ENCODE results near the gene CAPN7.
"Not testable (repeated sequence)": the region's sequence is repeated elsewhere in the genome, so short reads cannot be mapped to it uniquely, and the experiment has no call there.

Gene CAPN7

DNA sequence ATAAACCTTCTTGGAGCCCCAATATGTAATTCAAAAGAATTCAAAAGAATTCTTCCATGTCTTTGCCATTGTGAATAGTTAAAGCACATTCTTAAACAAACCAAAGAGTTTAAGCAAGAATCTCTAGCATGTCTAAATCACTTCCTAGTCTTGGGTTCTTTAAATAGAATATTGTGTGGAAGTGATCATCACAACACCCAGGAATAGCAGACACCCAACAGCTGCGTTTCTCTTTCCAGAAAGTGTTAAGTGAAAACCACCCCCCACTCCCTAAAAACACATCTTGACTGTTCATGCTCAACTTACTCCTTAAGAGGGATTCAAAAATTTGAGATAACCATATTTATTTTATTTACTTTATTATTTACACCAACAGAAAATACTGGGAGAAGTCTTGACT is 24.1 kb upstream of the CAPN7 start:
- TF ChIP-seq CTCF (IDR thresholded peaks at IDR 0.05; ENCODE audit: borderline replicate concordance, insufficient read depth, low read depth, low read length) = no peak
- no peak overlapping the region for H3K4me3 ChIP-seq (ENCODE audit: low read depth, low read length)

DNA sequence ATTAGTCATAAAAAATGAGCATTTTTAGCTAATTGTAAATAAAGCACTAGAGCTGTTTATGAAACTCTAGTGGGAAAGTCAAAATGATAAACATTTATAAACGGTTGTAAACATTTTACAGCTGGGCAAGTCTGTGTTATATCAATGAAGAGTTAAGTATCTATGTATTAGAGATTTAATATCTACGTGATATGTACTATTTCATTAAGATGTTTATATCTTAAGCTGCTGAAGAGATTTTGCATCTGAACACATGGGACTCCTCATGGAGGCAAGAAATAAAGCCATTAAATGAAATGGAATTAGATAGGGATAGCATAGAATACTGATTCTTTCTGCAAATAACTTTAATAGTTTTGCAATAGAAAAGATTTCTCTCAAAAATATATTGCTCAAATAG is 23.0 kb upstream of the CAPN7 start:
- TF ChIP-seq CTCF (IDR thresholded peaks at IDR 0.05; ENCODE audit: borderline replicate concordance, insufficient read depth, low read depth, low read length) = no peak
- no peak overlapping the region for H3K4me3 ChIP-seq (ENCODE audit: low read depth, low read length)

DNA sequence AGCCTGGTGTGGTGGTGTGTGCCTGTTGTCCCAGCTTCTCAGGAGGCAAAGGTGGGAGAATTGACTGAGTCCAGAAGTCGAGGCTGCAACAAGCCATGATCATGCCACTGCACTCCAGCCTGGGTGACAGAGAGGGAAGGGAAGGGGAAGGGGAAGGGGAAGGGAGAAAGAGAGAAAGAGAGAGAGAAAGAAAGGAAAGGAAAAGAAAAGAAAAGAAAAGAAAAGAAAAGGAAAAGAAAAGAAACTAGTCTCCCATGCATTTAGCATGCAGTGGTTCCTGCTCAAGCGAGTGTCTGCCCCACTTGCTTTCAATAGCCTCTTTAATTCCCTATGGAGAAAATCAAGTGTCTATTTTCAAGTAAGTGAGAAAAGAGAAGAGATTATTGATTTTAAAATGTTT is 20.6 kb upstream of the CAPN7 start:
- no peak for TF ChIP-seq CTCF (IDR thresholded peaks at IDR 0.05; ENCODE audit: borderline replicate concordance, insufficient read depth, low read depth, low read length)

GRCh38 chr3:15186101-15186476 is 20.0 kb upstream of the CAPN7 start:
- H3K4me3 ChIP-seq (ENCODE audit: low read depth, low read length) = no peak overlapping the region
- no peak for TF ChIP-seq CTCF (IDR thresholded peaks at IDR 0.05; ENCODE audit: borderline replicate concordance, insufficient read depth, low read depth, low read length)

More for the DNA sequence above, 20.6 kb upstream of the CAPN7 start:
- H3K4me3 ChIP-seq (ENCODE audit: low read depth, low read length) = no peak overlapping the region

DNA sequence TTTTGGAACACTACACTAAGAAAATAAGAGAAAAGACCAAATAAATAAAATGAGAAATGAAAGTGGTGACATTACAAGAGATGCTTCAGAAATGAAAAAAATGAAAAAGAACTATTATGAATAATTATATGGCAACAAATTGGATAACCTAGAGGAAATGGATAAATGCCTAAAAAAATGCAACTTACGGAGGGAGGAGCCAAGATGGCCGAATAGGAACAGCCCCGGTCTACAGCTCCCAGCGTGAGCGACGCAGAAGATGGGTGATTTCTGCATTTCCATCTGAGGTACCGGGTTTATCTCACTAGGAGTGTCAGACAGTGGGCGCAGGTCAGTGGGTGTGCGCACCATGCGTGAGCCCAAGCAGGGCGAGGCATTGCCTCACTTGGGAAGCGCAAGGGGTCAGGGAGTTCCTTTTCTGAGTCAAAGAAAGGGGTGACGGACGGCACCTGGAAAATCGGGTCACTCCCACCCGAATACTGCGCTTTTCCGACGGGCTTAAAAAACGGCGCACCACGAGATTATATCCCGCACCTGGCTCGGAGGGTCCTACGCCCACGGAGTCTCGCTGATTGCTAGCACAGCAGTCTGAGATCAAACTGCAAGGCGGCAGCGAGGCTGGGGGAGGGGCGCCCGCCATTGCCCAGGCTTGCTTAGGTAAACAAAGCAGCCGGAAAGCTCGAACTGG is 19.4 kb upstream of the CAPN7 start:
- H3K4me3 ChIP-seq (ENCODE audit: low read depth, low read length) = not testable (repeated sequence)

- H3K4me3 ChIP-seq (ENCODE audit: low read depth, low read length) = no peak overlapping the region
- TF ChIP-seq CTCF (IDR thresholded peaks at IDR 0.05; ENCODE audit: borderline replicate concordance, insufficient read depth, low read depth, low read length) = no peak
These were observed 8.6 kb upstream of the CAPN7 start for GRCh38 chr3:15197340-15198029.

DNA sequence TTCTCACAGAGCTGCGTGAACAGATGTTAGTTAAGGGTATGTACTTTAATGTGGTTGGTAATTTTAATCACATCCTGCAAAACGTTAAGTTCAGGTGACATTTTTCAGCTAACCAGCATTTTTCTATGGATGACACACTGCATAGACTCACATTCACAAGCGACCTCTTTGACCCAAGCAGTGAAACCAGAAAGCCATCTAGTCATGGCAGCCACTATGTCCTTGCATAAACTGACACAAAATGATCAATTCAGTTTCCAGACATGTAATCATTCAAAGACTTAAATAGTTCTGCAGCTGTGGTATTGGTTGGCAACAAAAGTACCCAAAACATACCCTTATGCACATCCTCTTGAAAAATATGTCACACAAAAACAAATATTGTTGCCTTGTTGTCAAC is 7.4 kb upstream of the CAPN7 start:
- no peak overlapping the region for H3K4me3 ChIP-seq (ENCODE audit: low read depth, low read length)
- TF ChIP-seq CTCF (IDR thresholded peaks at IDR 0.05; ENCODE audit: borderline replicate concordance, insufficient read depth, low read depth, low read length) = no peak

Measured in GM12875 (cell line).